ENCODE data around the gene KCTD13.

The KCTD13 gene

GRCh38 chr16:29925781-29926710 is at the start of gene KCTD13 (continued):
- TF ChIP-seq ZNF341 (tag by site-specific recombination; IDR thresholded peaks at IDR 0.05; ENCODE audit: low read depth) (peak; percentile 86), ZNF362 (tag by site-specific recombination; IDR thresholded peaks at IDR 0.05) (no peak), ZNF2 (tag by site-specific recombination; IDR thresholded peaks at IDR 0.05) (peak; percentile 84), KLF8 (tag by site-specific recombination; IDR thresholded peaks at IDR 0.05) (peak; percentile 71; the same call in 1 of the 2 replicates), ZNF221 (tag by site-specific recombination; IDR thresholded peaks at IDR 0.05; ENCODE audit: borderline replicate concordance) (no peak; the same call in 1 of the 2 replicates), ZBTB1 (tag by site-specific recombination; IDR thresholded peaks at IDR 0.05) (no peak), CTCF (tag by site-specific recombination; IDR thresholded peaks at IDR 0.05) (no peak; the same call in none of the 2 replicates), ZFP3 (tag by site-specific recombination; IDR thresholded peaks at IDR 0.05; ENCODE audit: low read depth) (no peak), ZNF324 (tag by site-specific recombination; IDR thresholded peaks at IDR 0.05) (peak; percentile 60; the same call in 1 of the 2 replicates), HOXC10 (CRISPR knock-in tag; IDR thresholded peaks at IDR 0.05) (no peak), ZNF404 (tag by site-specific recombination; IDR thresholded peaks at IDR 0.05) (no peak), ZNF10 (tag by site-specific recombination; IDR thresholded peaks at IDR 0.05) (no peak), PATZ1 (tag by site-specific recombination; IDR thresholded peaks at IDR 0.05) (no peak), ZNF16 (tag by site-specific recombination; IDR thresholded peaks at IDR 0.05; ENCODE audit: low read depth) (no peak), PRDM6 (tag by site-specific recombination; IDR thresholded peaks at IDR 0.05) (no peak), ZNF610 (tag by site-specific recombination; IDR thresholded peaks at IDR 0.05; ENCODE audit: borderline replicate concordance) (peak; percentile 53; the same call in 1 of the 2 replicates), ZNF585B (tag by site-specific recombination; IDR thresholded peaks at IDR 0.05) (no peak), ZNF146 (tag by site-specific recombination; IDR thresholded peaks at IDR 0.05) (0 out of 2 replicates have a peak, but pooled peaks have one; percentile 19), ZBTB17 (tag by site-specific recombination; IDR thresholded peaks at IDR 0.05) (no peak; the same call in 1 of the 2 replicates), ZBTB49 (tag by site-specific recombination; IDR thresholded peaks at IDR 0.05; ENCODE audit: low read depth) (peak; percentile 81; the same call in 1 of the 2 replicates), ZNF335 (tag by site-specific recombination; conservative IDR thresholded peaks at IDR 0.05) (peak; percentile 90), ATF2 (tag by site-specific recombination; IDR thresholded peaks at IDR 0.05; ENCODE audit: low read depth) (no peak), ZNF830 (tag by site-specific recombination; IDR thresholded peaks at IDR 0.05; ENCODE audit: low read depth) (no peak), ZNF626 (tag by site-specific recombination; IDR thresholded peaks at IDR 0.05) (no peak), ZNF266 (tag by site-specific recombination; IDR thresholded peaks at IDR 0.05; ENCODE audit: low read depth) (no peak), ZNF121 (tag by site-specific recombination; IDR thresholded peaks at IDR 0.05) (no peak), ZBTB21 (tag by site-specific recombination; IDR thresholded peaks at IDR 0.05) (peak; percentile 22), TRIM28 (IDR thresholded peaks at IDR 0.05; ENCODE audit: borderline replicate concordance, low read length) (0 out of 2 replicates have a peak, but pooled peaks have one; percentile 19)
